Natural killer cell (primary cell): ENCODE data around the gene GAS6. TPM values are rescaled to one million over a fixed set of nuclear protein-coding genes. Genes with fewer than 3 reads are reported as not detected.

Experiments used
- ATAC-seq, 3 donors: fragments of 150-1000 bp in 2 of 3; fragments of 200-7000 bp in 1 of 3; cut with Tn5 transposase; 1 replicate in 1 of 3; 2 replicates in 2 of 3; pipeline ENCODE4 v1.10.0; 2021; ENCODE audit warnings: mild to moderate bottlenecking in 2 of 3, moderate library complexity in 2 of 3
- DNase-seq, 2 donors: peaks; one replicate each; pipeline versions ENCODE4 v3.0.0 to v3.0.0-alpha.2; 2013 to 2021; ENCODE audit warnings: mixed read lengths in 1 of 2
- H3K27ac ChIP-seq: one replicate; pipeline ENCODE4 v1.5.1; 2013; ENCODE audit warnings: mild to moderate bottlenecking, low read length
- H3K27me3 ChIP-seq: one replicate; pipeline ENCODE4 v1.6.1; 2013; ENCODE audit warnings: low read length; ENCODE audit not compliant: control insufficient read depth, insufficient read depth
- H3K36me3 ChIP-seq: one replicate; pipeline ENCODE4 v1.6.1; 2013; ENCODE audit warnings: low read length; ENCODE audit not compliant: control insufficient read depth, insufficient read depth
- H3K4me1 ChIP-seq: one replicate; pipeline ENCODE4 v1.6.1; 2013; ENCODE audit warnings: low read length; ENCODE audit not compliant: control insufficient read depth, insufficient read depth
- H3K4me3 ChIP-seq: one replicate; pipeline ENCODE4 v1.5.1; 2013; ENCODE audit warnings: low read length
- H3K9me3 ChIP-seq: one replicate; pipeline ENCODE4 v1.6.1; 2013; ENCODE audit warnings: low read length; ENCODE audit not compliant: control insufficient read depth, insufficient read depth
- H3K27ac Mint-ChIP-seq, 2 donors: one replicate each; pipeline ENCODE4 v1.8.0; 2022; ENCODE audit warnings: mild to moderate bottlenecking in 2 of 2, mixed read lengths in 2 of 2, moderate library complexity in 1 of 2
- H3K27me3 Mint-ChIP-seq, 2 donors: one replicate each; pipeline ENCODE4 v1.8.0; 2022; ENCODE audit warnings: low read depth in 2 of 2, mixed read lengths in 2 of 2
- H3K36me3 Mint-ChIP-seq: one replicate; pipeline ENCODE4 v1.8.0; 2022; ENCODE audit warnings: mixed read lengths
- H3K4me1 Mint-ChIP-seq, 2 donors: one replicate each; pipeline ENCODE4 v1.8.0; 2022; ENCODE audit warnings: mixed read lengths in 2 of 2
- H3K4me3 Mint-ChIP-seq: one replicate; pipeline ENCODE4 v1.8.0; 2022; ENCODE audit warnings: mild to moderate bottlenecking, moderate library complexity, mixed read lengths
- H3K9me3 Mint-ChIP-seq, 2 donors: one replicate each; pipeline ENCODE4 v1.8.0; 2022; ENCODE audit warnings: mixed read lengths in 2 of 2
- WGBS: methylation state at CpG from one replicate; pipeline ENCODE4 v1.1.7; 2013; ENCODE audit warnings: missing lambda C conversion rate; ENCODE audit not compliant: insufficient coverage; 5-methylcytosine and 5-hydroxymethylcytosine counted together
- intact Hi-C: fragments of 100-400 bp; cut with micrococcal nuclease; formaldehyde crosslinking; loops from one replicate; pipeline ENCODE4 v1.14.2; 2022
- total RNA-seq, 4 donors: library from RNA; stranded (reverse); fragments of 120-200 nt in 1 of 4; gene quantifications; one replicate each; pipeline versions ENCODE4 v1.2.3 to v1.2.4, GENCODE V29; 2013 to 2022
- TF ChIP-seq, protein P1 (sequence below): fragments of 200-600 bp; IDR thresholded peaks from one replicate; pipeline ENCODE4 v1.8.0; 2022; ENCODE audit warnings: antibody characterized with exemption

GAS6 gene
- total RNA-seq, 3 donors from 2014 or later (not counting 1 experiment from before 2014, with no cell fraction given) = 0.40 to 1.4 (median 0.41) TPM

DNA sequence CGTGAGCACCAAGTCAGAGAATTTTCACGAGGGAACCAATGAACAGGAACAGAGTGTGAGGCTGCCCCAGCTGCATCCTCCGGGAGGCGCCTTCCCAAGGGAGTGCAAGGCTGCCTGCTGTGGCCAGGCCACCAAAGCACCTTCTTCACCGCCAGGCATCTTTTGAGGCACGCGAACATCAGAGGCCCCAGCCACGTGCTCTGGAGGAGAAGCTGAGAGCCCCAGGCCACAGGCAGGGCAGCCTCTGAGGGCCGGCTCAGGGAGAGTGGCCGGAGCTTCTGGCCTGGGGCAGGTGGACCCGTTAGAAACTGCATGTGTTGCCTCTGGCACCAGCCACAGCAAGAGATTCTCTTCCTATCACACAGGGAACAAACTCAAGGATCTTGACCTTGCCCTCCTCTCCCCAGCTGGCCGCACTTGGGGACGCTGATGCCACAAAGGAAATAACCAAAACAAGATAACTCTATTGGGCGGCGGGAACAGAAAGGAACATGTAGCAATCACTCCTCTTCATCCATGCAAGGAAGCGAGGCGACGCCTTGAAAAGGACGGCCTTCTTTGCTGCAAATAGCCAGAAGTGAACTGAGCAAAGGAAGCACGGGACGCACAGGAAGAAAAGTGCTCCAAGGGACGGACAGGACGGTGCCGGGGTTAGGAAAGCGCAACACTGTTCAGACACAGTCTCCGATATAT is 19.9 kb downstream of the GAS6 start:
- WGBS = 54% methylated on average over 26 of the region's 26 CpGs
- no peak for DNase-seq
- peaks cover 9 to 12% of the 10 kb centered on the region in 2 donors for H3K27me3 Mint-ChIP-seq
- Histone ChIP-seq H3K36me3 (no peaks in the 10 kb centered on the region), H3K4me3 (no peak overlapping the region), H3K27ac (no peak overlapping the region), H3K27me3 (no peaks in the 10 kb centered on the region), H3K4me1 (peaks cover 59% of the 10 kb centered on the region), H3K9me3 (peaks cover 14% of the 10 kb centered on the region)
- intact Hi-C loops = no loop called here
- no peak overlapping the region for H3K4me3 Mint-ChIP-seq
- no peaks in the 10 kb centered on the region for H3K9me3 Mint-ChIP-seq
- H3K4me1 Mint-ChIP-seq = peaks cover 26 to 29% of the 10 kb centered on the region in 2 donors
- TF ChIP-seq, protein P1, sequence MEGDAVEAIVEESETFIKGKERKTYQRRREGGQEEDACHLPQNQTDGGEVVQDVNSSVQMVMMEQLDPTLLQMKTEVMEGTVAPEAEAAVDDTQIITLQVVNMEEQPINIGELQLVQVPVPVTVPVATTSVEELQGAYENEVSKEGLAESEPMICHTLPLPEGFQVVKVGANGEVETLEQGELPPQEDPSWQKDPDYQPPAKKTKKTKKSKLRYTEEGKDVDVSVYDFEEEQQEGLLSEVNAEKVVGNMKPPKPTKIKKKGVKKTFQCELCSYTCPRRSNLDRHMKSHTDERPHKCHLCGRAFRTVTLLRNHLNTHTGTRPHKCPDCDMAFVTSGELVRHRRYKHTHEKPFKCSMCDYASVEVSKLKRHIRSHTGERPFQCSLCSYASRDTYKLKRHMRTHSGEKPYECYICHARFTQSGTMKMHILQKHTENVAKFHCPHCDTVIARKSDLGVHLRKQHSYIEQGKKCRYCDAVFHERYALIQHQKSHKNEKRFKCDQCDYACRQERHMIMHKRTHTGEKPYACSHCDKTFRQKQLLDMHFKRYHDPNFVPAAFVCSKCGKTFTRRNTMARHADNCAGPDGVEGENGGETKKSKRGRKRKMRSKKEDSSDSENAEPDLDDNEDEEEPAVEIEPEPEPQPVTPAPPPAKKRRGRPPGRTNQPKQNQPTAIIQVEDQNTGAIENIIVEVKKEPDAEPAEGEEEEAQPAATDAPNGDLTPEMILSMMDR = no peak
- H3K36me3 Mint-ChIP-seq = no peaks in the 10 kb centered on the region
- no peak for ATAC-seq
- no peak overlapping the region for H3K27ac Mint-ChIP-seq

DNA sequence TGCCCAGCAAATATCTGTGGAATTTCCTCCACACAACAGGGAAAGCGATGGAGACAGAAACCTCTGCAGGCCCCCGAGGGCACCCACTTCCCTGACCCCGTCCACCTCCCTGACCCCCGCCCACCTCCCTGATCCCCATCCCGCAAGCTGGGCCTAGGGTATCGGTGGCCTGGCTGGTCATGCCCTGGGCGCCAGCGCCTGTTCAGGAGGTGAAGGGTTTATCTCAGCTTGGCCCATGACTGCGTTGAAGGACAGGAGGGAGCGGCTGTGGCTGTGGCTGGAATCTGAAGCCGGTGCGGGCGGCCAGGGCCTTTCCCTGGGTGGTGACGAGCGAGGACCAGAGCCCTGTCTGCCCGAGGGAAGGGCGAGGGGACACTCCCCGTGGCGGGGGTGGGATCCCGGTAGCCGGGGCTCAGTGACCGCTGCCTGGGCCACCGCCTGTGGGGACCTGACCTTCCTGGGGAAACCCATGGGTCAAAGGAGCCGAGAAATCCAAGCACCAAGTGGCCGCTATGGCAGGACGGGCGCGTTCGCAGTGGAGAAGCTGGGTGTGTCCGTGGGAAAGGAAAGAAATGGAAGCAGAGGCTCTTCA is 20.7 kb downstream of the GAS6 start:
- Mint-ChIP-seq H3K27ac (no peak overlapping the region), H3K36me3 (no peaks in the 10 kb centered on the region), H3K4me1 (peaks cover 26 to 29% of the 10 kb centered on the region in 2 donors), H3K4me3 (no peak overlapping the region), H3K9me3 (no peaks in the 10 kb centered on the region), H3K27me3 (peaks cover 9 to 12% of the 10 kb centered on the region in 2 donors)
- no peak overlapping the region for H3K27ac ChIP-seq
- H3K27me3 ChIP-seq = no peaks in the 10 kb centered on the region
- H3K9me3 ChIP-seq = peaks cover 14% of the 10 kb centered on the region
- TF ChIP-seq, protein P1 = no peak
- no peaks in the 10 kb centered on the region for H3K36me3 ChIP-seq
- ATAC-seq (no peak), DNase-seq (no peak)
- WGBS = 96% methylated on average over 30 of the region's 30 CpGs
- H3K4me3 ChIP-seq = no peak overlapping the region
- peaks cover 59% of the 10 kb centered on the region for H3K4me1 ChIP-seq
- intact Hi-C loops = no loop called here

DNA sequence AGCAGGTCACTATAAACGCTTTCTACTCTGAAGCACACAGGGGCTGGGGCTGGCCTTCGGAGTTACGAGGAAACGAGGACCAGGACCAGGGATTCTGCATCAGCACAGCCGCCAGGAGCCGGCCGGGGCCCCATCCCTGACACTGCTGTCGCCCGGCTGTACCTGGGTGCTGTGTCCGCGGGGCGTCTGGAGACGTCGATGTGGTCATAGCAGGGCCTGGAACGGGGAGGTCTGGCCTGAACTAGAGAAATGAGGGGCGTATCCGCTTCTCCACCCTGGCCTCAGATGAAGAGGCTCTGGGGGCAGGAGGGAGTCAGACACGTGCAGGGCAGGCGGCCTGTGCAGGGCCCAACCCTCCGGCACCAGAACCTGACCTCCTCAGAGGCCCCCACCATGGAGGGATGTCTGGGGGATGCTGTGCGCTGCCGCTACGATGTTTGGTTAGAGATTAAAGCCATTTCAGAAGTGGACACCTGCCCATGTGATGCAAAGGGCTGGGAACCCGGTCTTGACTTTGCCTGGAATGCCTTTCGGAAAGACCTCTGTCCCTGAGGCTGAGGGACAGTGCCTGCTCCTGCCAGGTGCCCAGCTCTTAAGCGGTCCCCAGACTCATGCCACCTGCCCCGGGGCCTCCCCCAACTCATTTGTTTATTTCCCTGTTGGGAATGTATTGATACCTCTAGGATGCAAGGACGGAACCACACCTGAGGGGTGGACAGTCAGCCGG is 21.4 kb downstream of the GAS6 start:
- Histone ChIP-seq H3K4me1 (peaks cover 59% of the 10 kb centered on the region), H3K27me3 (no peaks in the 10 kb centered on the region), H3K4me3 (no peak overlapping the region), H3K27ac (no peak overlapping the region), H3K9me3 (peaks cover 14% of the 10 kb centered on the region), H3K36me3 (no peaks in the 10 kb centered on the region)
- H3K4me3 Mint-ChIP-seq = no peak overlapping the region
- H3K4me1 Mint-ChIP-seq = peaks cover 26 to 29% of the 10 kb centered on the region in 2 donors
- TF ChIP-seq, protein P1 = no peak
- no peaks in the 10 kb centered on the region for H3K36me3 Mint-ChIP-seq
- no peaks in the 10 kb centered on the region for H3K9me3 Mint-ChIP-seq
- DNase-seq (no peak), ATAC-seq (no peak)
- peak overlapping the region in 1 of 2 donors; percentile 62 for H3K27ac Mint-ChIP-seq
- WGBS = 94% methylated on average over 29 of the region's 29 CpGs
- H3K27me3 Mint-ChIP-seq = peaks cover 12 to 14% of the 10 kb centered on the region in 2 donors
- intact Hi-C loops = no loop called here
